Prostate gland (tissue), 2 donors: ENCODE measurements around the gene FBXL13.

Experiments
- POLR2A ChIP-seq: fragments of 450-650 bp; IDR thresholded peaks from one replicate; pipeline ENCODE4 v1.6.1; 2016; ENCODE audit warnings: antibody characterized with exemption, mild to moderate bottlenecking
- POLR2AphosphoS5 ChIP-seq: sonication (generic); formaldehyde crosslinking; IDR thresholded peaks from one replicate; pipeline ENCODE4 v1.6.1; 2017; ENCODE audit warnings: antibody characterized with exemption
- TF ChIP-seq, protein P1 (sequence below), 4 experiments: fragments of 200-600 bp in 2 of 4; fragments of 450-650 bp in 2 of 4; sonication (generic) in 2 of 4; IDR thresholded peaks; 1 replicate in 3 of 4; 2 replicates in 1 of 4; pipeline ENCODE4 v1.5.1; 2016 to 2019; ENCODE audit warnings: antibody characterized with exemption in 4 of 4, mild to moderate bottlenecking in 2 of 4, moderate library complexity in 2 of 4

DNA sequence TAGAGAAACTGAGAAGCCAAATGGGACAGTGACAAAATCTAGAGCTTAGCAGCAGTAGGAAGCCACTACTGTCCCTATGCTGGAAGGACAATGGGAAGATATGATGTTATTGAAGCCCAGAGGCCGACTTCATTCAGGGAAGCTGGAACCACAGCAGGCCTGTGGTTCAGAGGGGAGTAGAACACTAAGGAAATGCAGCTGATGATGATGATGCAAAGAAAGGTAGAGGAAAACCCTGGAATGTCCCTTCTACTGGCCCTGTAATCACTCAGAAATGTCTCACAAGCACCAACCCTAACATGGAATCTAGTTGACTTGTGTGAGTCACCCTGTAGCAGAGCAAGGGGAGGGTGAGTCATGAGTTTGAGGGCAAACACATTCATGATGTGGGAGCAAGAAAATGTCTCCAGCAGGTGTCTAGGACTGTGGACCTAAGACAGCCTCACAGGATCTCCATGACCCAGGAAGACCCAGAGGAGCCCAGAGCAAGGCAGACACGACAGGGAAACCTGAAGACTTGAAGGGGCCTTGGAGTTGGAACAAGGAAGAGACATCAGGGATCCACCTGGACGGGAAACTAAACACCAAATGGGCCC is 198.8 kb downstream of the FBXL13 start:
- TF ChIP-seq, protein P1, sequence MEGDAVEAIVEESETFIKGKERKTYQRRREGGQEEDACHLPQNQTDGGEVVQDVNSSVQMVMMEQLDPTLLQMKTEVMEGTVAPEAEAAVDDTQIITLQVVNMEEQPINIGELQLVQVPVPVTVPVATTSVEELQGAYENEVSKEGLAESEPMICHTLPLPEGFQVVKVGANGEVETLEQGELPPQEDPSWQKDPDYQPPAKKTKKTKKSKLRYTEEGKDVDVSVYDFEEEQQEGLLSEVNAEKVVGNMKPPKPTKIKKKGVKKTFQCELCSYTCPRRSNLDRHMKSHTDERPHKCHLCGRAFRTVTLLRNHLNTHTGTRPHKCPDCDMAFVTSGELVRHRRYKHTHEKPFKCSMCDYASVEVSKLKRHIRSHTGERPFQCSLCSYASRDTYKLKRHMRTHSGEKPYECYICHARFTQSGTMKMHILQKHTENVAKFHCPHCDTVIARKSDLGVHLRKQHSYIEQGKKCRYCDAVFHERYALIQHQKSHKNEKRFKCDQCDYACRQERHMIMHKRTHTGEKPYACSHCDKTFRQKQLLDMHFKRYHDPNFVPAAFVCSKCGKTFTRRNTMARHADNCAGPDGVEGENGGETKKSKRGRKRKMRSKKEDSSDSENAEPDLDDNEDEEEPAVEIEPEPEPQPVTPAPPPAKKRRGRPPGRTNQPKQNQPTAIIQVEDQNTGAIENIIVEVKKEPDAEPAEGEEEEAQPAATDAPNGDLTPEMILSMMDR (IDR thresholded peaks at IDR 0.05), result no peak
- TF ChIP-seq POLR2A, result no peak
- TF ChIP-seq POLR2AphosphoS5, result no peak
